Tibial nerve (tissue), 4 donors: ENCODE results near the gene MAML2. TPM values are rescaled to one million over a fixed set of nuclear protein-coding genes. Genes with fewer than 3 reads are reported as not detected.

ENCODE experiments used
- DNase-seq, 2 donors: peaks; one replicate each; pipeline ENCODE4 v3.0.0-alpha.2; 2019; ENCODE audit warnings: low spot score in 2 of 2
- H3K27ac ChIP-seq, 4 donors: fragments of 200-600 bp; sonication (generic) in 3 of 4; one replicate each; pipeline ENCODE4 v1.5.1; 2017 to 2019; ENCODE audit warnings: mild to moderate bottlenecking in 1 of 4
- H3K27me3 ChIP-seq, 2 donors: fragments of 200-600 bp; sonication (generic) in 1 of 2; one replicate each; pipeline versions ENCODE4 v1.5.1 to v1.6.0; 2017 to 2019
- H3K36me3 ChIP-seq, 3 donors: fragments of 200-600 bp; sonication (generic); one replicate each; pipeline ENCODE4 v1.5.1; 2018 to 2019
- H3K4me1 ChIP-seq, 4 donors: fragments of 200-600 bp; sonication (generic) in 3 of 4; one replicate each; pipeline ENCODE4 v1.5.1; 2017 to 2019
- H3K4me3 ChIP-seq, 4 donors: fragments of 200-600 bp; sonication (generic) in 3 of 4; one replicate each; pipeline ENCODE4 v1.5.1; 2017 to 2019; ENCODE audit warnings: mild to moderate bottlenecking in 1 of 4, moderate library complexity in 1 of 4
- H3K9me3 ChIP-seq, 4 donors: fragments of 200-600 bp; sonication (generic) in 3 of 4; one replicate each; pipeline ENCODE4 v1.5.1; 2017 to 2019
- CTCF ChIP-seq, 5 experiments: fragments of 200-600 bp in 3 of 5; fragments of 450-650 bp in 2 of 5; sonication (generic) in 3 of 5; IDR thresholded peaks; one replicate each; pipeline ENCODE4 v1.5.1; 2016 to 2019; ENCODE audit warnings: antibody characterized with exemption in 5 of 5, mild to moderate bottlenecking in 3 of 5, moderate library complexity in 2 of 5
- EP300 ChIP-seq, 2 donors: sonication (generic); formaldehyde crosslinking; IDR thresholded peaks; one replicate each; pipeline ENCODE4 v1.6.1; 2017; ENCODE audit warnings: antibody characterized with exemption in 2 of 2, mild to moderate bottlenecking in 1 of 2
- POLR2A ChIP-seq, 2 donors: fragments of 450-650 bp; IDR thresholded peaks; one replicate each; pipeline ENCODE4 v1.6.1; 2017; ENCODE audit warnings: antibody characterized with exemption in 2 of 2, mild to moderate bottlenecking in 2 of 2, moderate library complexity in 2 of 2
- WGBS, 2 donors: methylation state at CpG; one replicate each; pipeline ENCODE4 v1.1.5; 2018; 5-methylcytosine and 5-hydroxymethylcytosine counted together
- total RNA-seq, 4 donors: library from RNA; depleted of rRNA; stranded (reverse); fragments of >200 nt; gene quantifications; one replicate each; pipeline ENCODE4 v1.1.0, GENCODE V29; 2016

The MAML2 gene
- total RNA-seq, 4 donors from 2014 or later, result 20.5 to 38.4 (median 27.9) TPM

GRCh38 chr11:96241331-96241841, 101.6 kb downstream of the MAML2 start:
- Histone ChIP-seq H3K36me3 (no peaks in the 10 kb centered on the region), H3K27ac (peak overlapping the region in 2 of 4 donors; percentile 90 to 92), H3K9me3 (no peaks in the 10 kb centered on the region), H3K27me3 (no peaks in the 10 kb centered on the region), H3K4me1 (peaks cover 0 to 59% (median 24%) of the 10 kb centered on the region in 4 donors), H3K4me3 (no peak overlapping the region)
- DNase-seq, result no peak
- TF ChIP-seq CTCF (IDR thresholded peaks at IDR 0.05), result no peak
- TF ChIP-seq EP300 (IDR thresholded peaks at IDR 0.05), result no peak
- WGBS, 2 donors, result 65 to 70% methylated on average over 5 of the region's 5 CpGs

GRCh38 chr11:96238563-96239135, 104.3 kb downstream of the MAML2 start:
- DNase-seq, result no peak
- H3K4me1 ChIP-seq, result peaks cover 0 to 66% (median 24%) of the 10 kb centered on the region in 4 donors
- TF ChIP-seq EP300 (IDR thresholded peaks at IDR 0.05) (no peak), CTCF (IDR thresholded peaks at IDR 0.05) (no peak), POLR2A (IDR thresholded peaks at IDR 0.05) (no peak)
- H3K27ac ChIP-seq, result peak overlapping the region in 1 of 4 donors; percentile 9
- 85% methylated on average over 2 of the region's 2 CpGs for WGBS, 2 donors
- H3K36me3 ChIP-seq, result no peaks in the 10 kb centered on the region
- H3K9me3 ChIP-seq, result no peaks in the 10 kb centered on the region
- H3K4me3 ChIP-seq, result no peak overlapping the region
- H3K27me3 ChIP-seq, result no peaks in the 10 kb centered on the region

- Histone ChIP-seq H3K36me3 (no peaks in the 10 kb centered on the region), H3K27me3 (no peaks in the 10 kb centered on the region), H3K27ac (peak overlapping the region in 1 of 4 donors; percentile 9), H3K4me3 (no peak overlapping the region), H3K9me3 (no peaks in the 10 kb centered on the region), H3K4me1 (peaks cover 0 to 60% (median 22%) of the 10 kb centered on the region in 4 donors)
- TF ChIP-seq EP300 (IDR thresholded peaks at IDR 0.05) (no peak), POLR2A (IDR thresholded peaks at IDR 0.05) (no peak), CTCF (IDR thresholded peaks at IDR 0.05) (no peak)
- 47 to 66% methylated on average over 1 of the region's 1 CpG for WGBS, 2 donors
- no peak for DNase-seq
Measured at GRCh38 chr11:96237766-96238266, 105.2 kb downstream of the MAML2 start.

GRCh38 chr11:96235751-96236150, 107.2 kb downstream of the MAML2 start:
- Histone ChIP-seq H3K27ac (peak overlapping the region in 2 of 4 donors; percentile 21 to 55), H3K9me3 (no peaks in the 10 kb centered on the region), H3K4me3 (no peak overlapping the region), H3K27me3 (no peaks in the 10 kb centered on the region), H3K4me1 (peaks cover 0 to 49% (median 9%) of the 10 kb centered on the region in 4 donors), H3K36me3 (no peaks in the 10 kb centered on the region)
- no peak for DNase-seq
- TF ChIP-seq POLR2A (IDR thresholded peaks at IDR 0.05) (no peak), CTCF (IDR thresholded peaks at IDR 0.05) (no peak), EP300 (IDR thresholded peaks at IDR 0.05) (no peak)
- 55 to 75% methylated on average over 4 of the region's 4 CpGs for WGBS, 2 donors

- no peaks in the 10 kb centered on the region for H3K36me3 ChIP-seq
- no peaks in the 10 kb centered on the region for H3K27me3 ChIP-seq
- H3K27ac ChIP-seq, result peak overlapping the region in 2 of 4 donors; percentile 21 to 55
- 79 to 92% methylated on average over 1 of the region's 1 CpG for WGBS, 2 donors
- no peak for DNase-seq
- H3K4me3 ChIP-seq, result no peak overlapping the region
- no peak for TF ChIP-seq POLR2A (IDR thresholded peaks at IDR 0.05)
- H3K4me1 ChIP-seq, result peaks cover 0 to 56% (median 9%) of the 10 kb centered on the region in 4 donors
- no peaks in the 10 kb centered on the region for H3K9me3 ChIP-seq
Measured at GRCh38 chr11:96234866-96235441, 108.0 kb downstream of the MAML2 start.
